ENCODE data around the gene SSX4B.
"Not testable (repeated sequence)": the region's sequence is repeated elsewhere in the genome, so short reads cannot be mapped to it uniquely, and the experiment has no call there.

- TF ChIP-seq POLR2A (IDR thresholded peaks at IDR 0.05; ENCODE audit: low read length); GATA1 (IDR thresholded peaks at IDR 0.05; ENCODE audit: low read depth, low read length): not testable (repeated sequence)
These were observed 28.5 kb downstream of the SSX4B start, which contains the start of gene SSX4 for GRCh38 chrX:48383239-48383638.

All from erythroblast (primary cell).